Fibroblast of villous mesenchyme (primary cell): ENCODE data around the gene TNIK. TPM values are rescaled to one million over a fixed set of nuclear protein-coding genes. Genes with fewer than 3 reads are reported as not detected.

Experiments
- DNase-seq: peaks from one replicate; pipeline ENCODE4 v3.0.0-alpha.2; 2010; ENCODE audit warnings: low read depth
- H3K4me3 ChIP-seq: 2 replicates; pipeline ENCODE4 v1.5.1; 2011; ENCODE audit warnings: low read depth, mild to moderate bottlenecking, low read length
- CTCF ChIP-seq: IDR thresholded peaks from 2 replicates; pipeline ENCODE4 v1.5.1; 2012; ENCODE audit warnings: low read depth, mild to moderate bottlenecking, low read length; ENCODE audit not compliant: insufficient read depth
- total RNA-seq: library from RNA; depleted of rRNA; stranded (reverse); fragments of >200 nt; gene quantifications from 2 replicates; pipeline ENCODE4 v1.2.3, GENCODE V29; 2012

The TNIK gene
- total RNA-seq, 1 donor, result 5.2 TPM

- DNase-seq, result peak; percentile 54
- H3K4me3 ChIP-seq, result no peak overlapping the region
- TF ChIP-seq CTCF, result no peak
Measured at GRCh38 chr3:171266034-171266739, 194.0 kb downstream of the TNIK start.

GRCh38 chr3:171264758-171265157 is 195.4 kb downstream of the TNIK start:
- TF ChIP-seq CTCF, result no peak
- DNase-seq, result no peak
- no peak overlapping the region for H3K4me3 ChIP-seq

GRCh38 chr3:171262431-171262830 is 197.8 kb downstream of the TNIK start:
- no peak for DNase-seq
- no peak for TF ChIP-seq CTCF
- H3K4me3 ChIP-seq, result no peak overlapping the region

- H3K4me3 ChIP-seq, result no peak overlapping the region
- no peak for DNase-seq
- TF ChIP-seq CTCF, result no peak
Measured at GRCh38 chr3:171261487-171261886, 198.7 kb downstream of the TNIK start.

- no peak for TF ChIP-seq CTCF
- no peak overlapping the region for H3K4me3 ChIP-seq
- DNase-seq, result no peak
Measured at GRCh38 chr3:171260899-171261298, 199.3 kb downstream of the TNIK start.

- H3K4me3 ChIP-seq, result no peak overlapping the region
- DNase-seq, result no peak
- no peak for TF ChIP-seq CTCF
Measured at GRCh38 chr3:171260466-171260865, 199.7 kb downstream of the TNIK start.

- no peak for TF ChIP-seq CTCF
- no peak overlapping the region for H3K4me3 ChIP-seq
- no peak for DNase-seq
Measured at GRCh38 chr3:171258316-171258715, 201.9 kb downstream of the TNIK start.
